Measurements from ENCODE around the gene SLC30A5. TPM values are rescaled to one million over a fixed set of nuclear protein-coding genes. Genes with fewer than 3 reads are reported as not detected.

SLC30A5 gene
- total RNA-seq, 1 experiment from 2014 or later, result 50.0 TPM

DNA sequence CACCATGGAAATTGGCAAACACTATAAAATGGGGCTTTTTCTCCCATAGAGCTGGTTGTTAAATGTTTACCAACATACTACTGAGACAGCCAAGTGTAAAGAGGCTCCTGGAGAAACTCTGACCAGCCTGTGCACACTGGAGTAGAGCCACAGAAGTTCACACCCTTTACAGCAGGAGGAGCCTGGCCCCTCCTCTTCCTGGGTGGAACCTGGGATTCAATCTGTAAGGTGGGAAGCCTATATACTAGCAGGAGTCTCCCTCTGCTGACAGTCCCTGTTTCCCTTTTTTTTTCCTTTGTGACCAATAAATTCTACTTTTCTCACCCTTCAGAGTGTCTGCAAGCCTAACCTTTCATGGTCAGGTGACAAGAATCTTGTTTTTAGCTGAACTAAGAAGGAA, 10.4 kb upstream of the SLC30A5 start:
- intact Hi-C loops (cut with micrococcal nuclease), result loop anchor here (2.0 kb wide), 1 partner anchor 41 kb away; no protein-coding TSS in a partner anchor
- ChIA-PET POLR2A (no interaction called here), CTCF (interaction anchor here (1.2 to 3.6 kb wide), 4 partner anchors 10 to 59 kb away, joined by 3 to 30 read pairs (median 12); partner anchors contain the start of gene SLC30A5)
- TF ChIP-seq, protein P1, sequence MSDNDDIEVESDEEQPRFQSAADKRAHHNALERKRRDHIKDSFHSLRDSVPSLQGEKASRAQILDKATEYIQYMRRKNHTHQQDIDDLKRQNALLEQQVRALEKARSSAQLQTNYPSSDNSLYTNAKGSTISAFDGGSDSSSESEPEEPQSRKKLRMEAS (IDR thresholded peaks at IDR 0.05), result no peak; the same call in 1 of the 2 replicates
- no peak for TF ChIP-seq CEBPB (IDR thresholded peaks at IDR 0.05; ENCODE audit: low read depth)
- no peak for TF ChIP-seq EZH2phosphoT487 (IDR thresholded peaks at IDR 0.05; ENCODE audit: borderline replicate concordance)
- no peak for TF ChIP-seq TCF7L2 (IDR thresholded peaks at IDR 0.05; ENCODE audit: borderline replicate concordance, extremely low read depth, insufficient read depth, insufficient read length)
- TF ChIP-seq POLR2A (IDR thresholded peaks at IDR 0.05; ENCODE audit: borderline replicate concordance, extremely low read depth, insufficient read depth, insufficient read length), result peak; percentile 80
- TF ChIP-seq, protein P2, sequence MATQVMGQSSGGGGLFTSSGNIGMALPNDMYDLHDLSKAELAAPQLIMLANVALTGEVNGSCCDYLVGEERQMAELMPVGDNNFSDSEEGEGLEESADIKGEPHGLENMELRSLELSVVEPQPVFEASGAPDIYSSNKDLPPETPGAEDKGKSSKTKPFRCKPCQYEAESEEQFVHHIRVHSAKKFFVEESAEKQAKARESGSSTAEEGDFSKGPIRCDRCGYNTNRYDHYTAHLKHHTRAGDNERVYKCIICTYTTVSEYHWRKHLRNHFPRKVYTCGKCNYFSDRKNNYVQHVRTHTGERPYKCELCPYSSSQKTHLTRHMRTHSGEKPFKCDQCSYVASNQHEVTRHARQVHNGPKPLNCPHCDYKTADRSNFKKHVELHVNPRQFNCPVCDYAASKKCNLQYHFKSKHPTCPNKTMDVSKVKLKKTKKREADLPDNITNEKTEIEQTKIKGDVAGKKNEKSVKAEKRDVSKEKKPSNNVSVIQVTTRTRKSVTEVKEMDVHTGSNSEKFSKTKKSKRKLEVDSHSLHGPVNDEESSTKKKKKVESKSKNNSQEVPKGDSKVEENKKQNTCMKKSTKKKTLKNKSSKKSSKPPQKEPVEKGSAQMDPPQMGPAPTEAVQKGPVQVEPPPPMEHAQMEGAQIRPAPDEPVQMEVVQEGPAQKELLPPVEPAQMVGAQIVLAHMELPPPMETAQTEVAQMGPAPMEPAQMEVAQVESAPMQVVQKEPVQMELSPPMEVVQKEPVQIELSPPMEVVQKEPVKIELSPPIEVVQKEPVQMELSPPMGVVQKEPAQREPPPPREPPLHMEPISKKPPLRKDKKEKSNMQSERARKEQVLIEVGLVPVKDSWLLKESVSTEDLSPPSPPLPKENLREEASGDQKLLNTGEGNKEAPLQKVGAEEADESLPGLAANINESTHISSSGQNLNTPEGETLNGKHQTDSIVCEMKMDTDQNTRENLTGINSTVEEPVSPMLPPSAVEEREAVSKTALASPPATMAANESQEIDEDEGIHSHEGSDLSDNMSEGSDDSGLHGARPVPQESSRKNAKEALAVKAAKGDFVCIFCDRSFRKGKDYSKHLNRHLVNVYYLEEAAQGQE (IDR thresholded peaks at IDR 0.05; ENCODE audit: low read depth), result no peak
- TF ChIP-seq ZFX (IDR thresholded peaks at IDR 0.05), result no peak
- peak; percentile 56 for TF ChIP-seq POLR2AphosphoS5 (IDR thresholded peaks at IDR 0.05; ENCODE audit: low read depth, low read length)
- no peak for TF ChIP-seq SIN3A (IDR thresholded peaks at IDR 0.05; ENCODE audit: low read depth)
- no peak for TF ChIP-seq SRF (IDR thresholded peaks at IDR 0.05; ENCODE audit: low read depth)
- no peak for TF ChIP-seq JUND (IDR thresholded peaks at IDR 0.05)
- 0 out of 2 replicates have a peak, but pooled peaks have one; percentile 38 for TF ChIP-seq CBX3 (IDR thresholded peaks at IDR 0.05; ENCODE audit: low read depth)
- no peak for TF ChIP-seq ZNF274 (IDR thresholded peaks at IDR 0.05; ENCODE audit: low read depth, low read length)
- TF ChIP-seq, protein P3, sequence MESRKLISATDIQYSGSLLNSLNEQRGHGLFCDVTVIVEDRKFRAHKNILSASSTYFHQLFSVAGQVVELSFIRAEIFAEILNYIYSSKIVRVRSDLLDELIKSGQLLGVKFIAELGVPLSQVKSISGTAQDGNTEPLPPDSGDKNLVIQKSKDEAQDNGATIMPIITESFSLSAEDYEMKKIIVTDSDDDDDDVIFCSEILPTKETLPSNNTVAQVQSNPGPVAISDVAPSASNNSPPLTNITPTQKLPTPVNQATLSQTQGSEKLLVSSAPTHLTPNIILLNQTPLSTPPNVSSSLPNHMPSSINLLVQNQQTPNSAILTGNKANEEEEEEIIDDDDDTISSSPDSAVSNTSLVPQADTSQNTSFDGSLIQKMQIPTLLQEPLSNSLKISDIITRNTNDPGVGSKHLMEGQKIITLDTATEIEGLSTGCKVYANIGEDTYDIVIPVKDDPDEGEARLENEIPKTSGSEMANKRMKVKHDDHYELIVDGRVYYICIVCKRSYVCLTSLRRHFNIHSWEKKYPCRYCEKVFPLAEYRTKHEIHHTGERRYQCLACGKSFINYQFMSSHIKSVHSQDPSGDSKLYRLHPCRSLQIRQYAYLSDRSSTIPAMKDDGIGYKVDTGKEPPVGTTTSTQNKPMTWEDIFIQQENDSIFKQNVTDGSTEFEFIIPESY (IDR thresholded peaks at IDR 0.05; ENCODE audit: extremely low read depth, insufficient replicate concordance, low read length), result no peak
- TF ChIP-seq SP1 (IDR thresholded peaks at IDR 0.05; ENCODE audit: low read depth), result no peak
- TF ChIP-seq, protein P4, sequence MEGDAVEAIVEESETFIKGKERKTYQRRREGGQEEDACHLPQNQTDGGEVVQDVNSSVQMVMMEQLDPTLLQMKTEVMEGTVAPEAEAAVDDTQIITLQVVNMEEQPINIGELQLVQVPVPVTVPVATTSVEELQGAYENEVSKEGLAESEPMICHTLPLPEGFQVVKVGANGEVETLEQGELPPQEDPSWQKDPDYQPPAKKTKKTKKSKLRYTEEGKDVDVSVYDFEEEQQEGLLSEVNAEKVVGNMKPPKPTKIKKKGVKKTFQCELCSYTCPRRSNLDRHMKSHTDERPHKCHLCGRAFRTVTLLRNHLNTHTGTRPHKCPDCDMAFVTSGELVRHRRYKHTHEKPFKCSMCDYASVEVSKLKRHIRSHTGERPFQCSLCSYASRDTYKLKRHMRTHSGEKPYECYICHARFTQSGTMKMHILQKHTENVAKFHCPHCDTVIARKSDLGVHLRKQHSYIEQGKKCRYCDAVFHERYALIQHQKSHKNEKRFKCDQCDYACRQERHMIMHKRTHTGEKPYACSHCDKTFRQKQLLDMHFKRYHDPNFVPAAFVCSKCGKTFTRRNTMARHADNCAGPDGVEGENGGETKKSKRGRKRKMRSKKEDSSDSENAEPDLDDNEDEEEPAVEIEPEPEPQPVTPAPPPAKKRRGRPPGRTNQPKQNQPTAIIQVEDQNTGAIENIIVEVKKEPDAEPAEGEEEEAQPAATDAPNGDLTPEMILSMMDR (IDR thresholded peaks at IDR 0.05 in 2 of 3, conservative IDR thresholded peaks at IDR 0.05 in 1 of 3; ENCODE audit: borderline replicate concordance in 1 of 3, insufficient read depth in 1 of 3, low read depth in 2 of 3, low read length in 2 of 3), result peak; percentile 44 to 49 (median 48); a peak in 5 of 6 replicates
- TF ChIP-seq YY1 (IDR thresholded peaks at IDR 0.05; ENCODE audit: extremely low read depth, insufficient replicate concordance, low read depth, low read length), result no peak
- no peak for TF ChIP-seq FOSL1 (IDR thresholded peaks at IDR 0.05; ENCODE audit: low read depth)
- TF ChIP-seq ELF1 (IDR thresholded peaks at IDR 0.05; ENCODE audit: borderline replicate concordance, low read depth), result no peak; the same call in 1 of the 2 replicates
- TF ChIP-seq RAD21 (IDR thresholded peaks at IDR 0.05; ENCODE audit: low read depth), result peak; percentile 59
- TF ChIP-seq, protein P5, sequence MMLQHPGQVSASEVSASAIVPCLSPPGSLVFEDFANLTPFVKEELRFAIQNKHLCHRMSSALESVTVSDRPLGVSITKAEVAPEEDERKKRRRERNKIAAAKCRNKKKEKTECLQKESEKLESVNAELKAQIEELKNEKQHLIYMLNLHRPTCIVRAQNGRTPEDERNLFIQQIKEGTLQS (IDR thresholded peaks at IDR 0.05), result no peak

More for the DNA sequence above, 10.4 kb upstream of the SLC30A5 start:
- Histone ChIP-seq H3K79me2 (ENCODE audit: insufficient read depth, low read length) (no peaks in the 10 kb centered on the region), H3K27me3 (ENCODE audit: insufficient read depth, low read length) (no peaks in the 10 kb centered on the region), H3K9me2 (ENCODE audit: insufficient read depth) (no peaks in the 10 kb centered on the region), H3K27ac (ENCODE audit: low read depth, low read length) (no peak overlapping the region), H3K9ac (ENCODE audit: low read length) (no peak overlapping the region), H3K4me2 (ENCODE audit: low read length) (peak overlapping the region; percentile 22; the same call in 1 of the 2 replicates), H3K36me3 (ENCODE audit: control insufficient read depth in 1 of 2, insufficient read depth in 2 of 2, low read length in 2 of 2) (no peaks in the 10 kb centered on the region), H3K4me1 (ENCODE audit: control insufficient read depth in 1 of 2, insufficient read depth in 2 of 2, low read length in 2 of 2) (peaks cover 9 to 15% of the 10 kb centered on the region in 2 experiments), H3K4me3 (replicated peaks in 1 of 2; ENCODE audit: low read depth in 1 of 2, low read length in 2 of 2) (no peak overlapping the region), H3K9me3 (ENCODE audit: control insufficient read depth in 1 of 2, insufficient read depth in 1 of 2, low read depth in 1 of 2, low read length in 2 of 2) (no peaks in the 10 kb centered on the region), H4K20me1 (ENCODE audit: insufficient read depth) (no peaks in the 10 kb centered on the region), H2AFZ (ENCODE audit: low read depth, low read length, poor library complexity, severe bottlenecking) (peak overlapping the region; percentile 88)
- RAD21 ChIA-PET (ENCODE audit: low non-redundant PET in 1 of 2, low total read pairs in 2 of 2, uncharacterized antibody in 2 of 2, unreplicated experiment in 2 of 2), result interaction anchor here in 1 of 2 experiments (1.6 kb wide), 1 partner anchor 59 kb away, joined by 4 read pairs; no protein-coding TSS in a partner anchor
- no TSS peak for BruUV-seq (replicated peaks)
- DNase-seq (ENCODE audit: low read depth, low spot score), result peak; percentile 47
- ATAC-seq, result peak; percentile 99
